Upper lobe of left lung (tissue), 6 donors: ENCODE results near the gene B9D2. TPM values are rescaled to one million over a fixed set of nuclear protein-coding genes. Genes with fewer than 3 reads are reported as not detected.

Experiments
- ATAC-seq, 2 donors: fragments of 200-7000 bp; cut with Tn5 transposase; one replicate each; pipeline ENCODE4 v1.9.1; 2022; ENCODE audit warnings: mild to moderate bottlenecking in 2 of 2, moderate library complexity in 2 of 2; ENCODE audit not compliant: low FRiP score in 2 of 2
- DNase-seq, 2 donors: peaks; one replicate each; pipeline ENCODE4 v3.0.0-alpha.2; 2019 to 2020
- H3K27ac ChIP-seq, 4 donors: fragments of 200-600 bp; sonication (generic); one replicate each; pipeline ENCODE4 v1.5.1; 2016 to 2019
- H3K27me3 ChIP-seq, 4 donors: fragments of 200-600 bp; sonication (generic); one replicate each; pipeline ENCODE4 v1.5.1; 2017 to 2019
- H3K36me3 ChIP-seq, 4 donors: fragments of 200-600 bp; sonication (generic); one replicate each; pipeline ENCODE4 v1.5.1; 2016 to 2019
- H3K4me1 ChIP-seq, 4 donors: fragments of 200-600 bp; sonication (generic); one replicate each; pipeline ENCODE4 v1.5.1; 2018 to 2019
- H3K4me3 ChIP-seq, 4 donors: fragments of 200-600 bp; sonication (generic); one replicate each; pipeline ENCODE4 v1.5.1; 2017 to 2019; ENCODE audit warnings: mild to moderate bottlenecking in 2 of 4, moderate library complexity in 1 of 4
- H3K9me3 ChIP-seq, 4 donors: fragments of 200-600 bp; sonication (generic); one replicate each; pipeline ENCODE4 v1.5.1; 2018 to 2019
- CTCF ChIP-seq, 6 experiments: fragments of 450-650 bp in 4 of 6; fragments of 200-600 bp in 2 of 6; sonication (generic) in 2 of 6; IDR thresholded peaks; one replicate each; pipeline ENCODE4 v1.5.1; 2016 to 2019; ENCODE audit warnings: antibody characterized with exemption in 6 of 6
- EP300 ChIP-seq, 4 donors: sonication (generic); formaldehyde crosslinking; IDR thresholded peaks; one replicate each; pipeline ENCODE4 v1.5.1; 2017; ENCODE audit warnings: antibody characterized with exemption in 4 of 4, control low read depth in 2 of 4
- POLR2A ChIP-seq, 4 donors: fragments of 450-650 bp; IDR thresholded peaks; one replicate each; pipeline ENCODE4 v1.5.1; 2016 to 2017; ENCODE audit warnings: antibody characterized with exemption in 4 of 4, mild to moderate bottlenecking in 2 of 4
- POLR2AphosphoS5 ChIP-seq, 2 donors: sonication (generic); formaldehyde crosslinking; IDR thresholded peaks; one replicate each; pipeline ENCODE4 v1.5.1; 2017; ENCODE audit warnings: antibody characterized with exemption in 2 of 2
- WGBS, 2 donors: methylation state at CpG; one replicate each; pipeline ENCODE4 v1.1.5; 2017 to 2018; 5-methylcytosine and 5-hydroxymethylcytosine counted together
- total RNA-seq, 6 donors: library from RNA; depleted of rRNA in 4 of 6; stranded (reverse); fragments of >200 nt in 4 of 6; gene quantifications; one replicate each; pipeline versions ENCODE4 v1.1.0 to v1.2.1, GENCODE V29; 2016 to 2021
- donor health status: DM: no; HTN: no; CAD: no; lungs with moderate emphysema.
- donor health status: DM: no; HTN: yes; CAD: no; lungs with severe emphysema.

B9D2 gene
- total RNA-seq, 6 donors from 2014 or later: 7.0 to 17.2 (median 10.3) TPM; not detected in 1

- TF ChIP-seq POLR2AphosphoS5 (IDR thresholded peaks at IDR 0.05): no peak
- DNase-seq (no peak), ATAC-seq (no peak)
- H3K4me1 ChIP-seq: peaks cover 41 to 58% (median 44%) of the 10 kb centered on the region in 4 donors
- no peak overlapping the region for H3K4me3 ChIP-seq
- H3K27ac ChIP-seq: peak overlapping the region; percentile 93 to 98 (median 97)
- H3K9me3 ChIP-seq: peaks cover 0 to 4% (median 0%) of the 10 kb centered on the region in 4 donors
- 43 to 49% methylated on average over 8 of the region's 8 CpGs for WGBS, 2 donors
- H3K27me3 ChIP-seq: no peaks in the 10 kb centered on the region
- H3K36me3 ChIP-seq: peaks cover 26 to 60% (median 44%) of the 10 kb centered on the region in 4 donors
These were observed 56.7 kb downstream of the B9D2 start for GRCh38 chr19:41307090-41307875.

- peaks cover 0 to 4% (median 0%) of the 10 kb centered on the region in 4 donors for H3K9me3 ChIP-seq
- no peak overlapping the region for H3K4me3 ChIP-seq
- no peaks in the 10 kb centered on the region for H3K27me3 ChIP-seq
- TF ChIP-seq EP300 (IDR thresholded peaks at IDR 0.05) (no peak), POLR2A (IDR thresholded peaks at IDR 0.05) (no peak), POLR2AphosphoS5 (IDR thresholded peaks at IDR 0.05) (no peak)
- DNase-seq (peak in 1 of 2 donors; percentile 19), ATAC-seq (no peak)
- peak overlapping the region; percentile 68 to 98 (median 94) for H3K27ac ChIP-seq
- H3K36me3 ChIP-seq: peaks cover 26 to 68% (median 52%) of the 10 kb centered on the region in 4 donors
- WGBS, 2 donors: 70 to 84% methylated on average over 10 to 12 of the region's 13 CpGs
- peaks cover 32 to 47% (median 35%) of the 10 kb centered on the region in 4 donors for H3K4me1 ChIP-seq
These were observed 57.8 kb downstream of the B9D2 start for GRCh38 chr19:41305927-41306793.

- DNase-seq (no peak), ATAC-seq (no peak)
- H3K4me3 ChIP-seq: no peak overlapping the region
- H3K9me3 ChIP-seq: peaks cover 0 to under 1% (median 0%) of the 10 kb centered on the region in 4 donors
- TF ChIP-seq CTCF (IDR thresholded peaks at IDR 0.05): no peak
- H3K27me3 ChIP-seq: no peaks in the 10 kb centered on the region
- peaks cover 26 to 81% (median 61%) of the 10 kb centered on the region in 4 donors for H3K36me3 ChIP-seq
- 77% methylated on average over 4 of the region's 4 CpGs for WGBS, 2 donors
- H3K27ac ChIP-seq: peak overlapping the region in 2 of 4 donors; percentile 68 to 98
- H3K4me1 ChIP-seq: peaks cover 31 to 46% (median 35%) of the 10 kb centered on the region in 4 donors
These were observed 59.1 kb downstream of the B9D2 start for GRCh38 chr19:41304706-41305483.

Other genes with a start within 250 kb of the B9D2 start
- gene CYP2F1, start 249.7 kb downstream of the B9D2 start, total RNA-seq: 10 to 100 TPM in 1 of 6 donors, 1 to 10 TPM in 2, under 1 TPM in 1, not detected in 2; 0.61 to 16.6 (median 2.8) TPM
- 10 to 100 TPM in 4 of 6 donors, 1 to 10 TPM in 2; 5.2 to 40.6 (median 20.1) TPM for gene CYP2S1, start 170.9 kb downstream of the B9D2 start, total RNA-seq
- 10 to 100 TPM; 28.4 to 96.9 (median 71.7) TPM for gene AXL, start 144.9 kb downstream of the B9D2 start, total RNA-seq
- gene HNRNPUL1, start 99.8 kb downstream of the B9D2 start, total RNA-seq: 100 to 1,000 TPM; 152 to 351 (median 211) TPM
- 10 to 100 TPM; 22.0 to 36.7 (median 27.0) TPM for gene CCDC97, start 54.0 kb downstream of the B9D2 start, total RNA-seq
- 100 to 1,000 TPM in 2 of 6 donors, 10 to 100 TPM in 4; 28.5 to 138 (median 76.8) TPM for gene TGFB1, start 10.2 kb downstream of the B9D2 start, total RNA-seq
- 10 to 100 TPM; 18.7 to 65.0 (median 29.3) TPM for gene TMEM91, start 12.4 kb upstream of the B9D2 start, total RNA-seq
- gene EXOSC5, start 33.2 kb upstream of the B9D2 start, total RNA-seq: 10 to 100 TPM in 4 of 6 donors, 1 to 10 TPM in 1, under 1 TPM in 1; 0.89 to 18.4 (median 16.0) TPM
- gene BCKDHA, start 33.7 kb upstream of the B9D2 start, total RNA-seq: 10 to 100 TPM; 28.4 to 71.7 (median 63.3) TPM
- 10 to 100 TPM; 10.0 to 39.1 (median 23.4) TPM for gene B3GNT8, start 63.2 kb upstream of the B9D2 start, total RNA-seq
- gene DMAC2, start 75.8 kb upstream of the B9D2 start, total RNA-seq: 10 to 100 TPM; 28.9 to 63.1 (median 38.3) TPM
- gene ERICH4, start 79.0 kb upstream of the B9D2 start, total RNA-seq: not detected
- 10 to 100 TPM in 4 of 6 donors, 1 to 10 TPM in 2; 2.3 to 22.4 (median 16.3) TPM for gene CEACAM21, start 212.0 kb upstream of the B9D2 start, total RNA-seq